Mesothelial cell of epicardium (in vitro differentiated cells): Measurements from ENCODE around the gene REN. TPM values are rescaled to one million over a fixed set of nuclear protein-coding genes. Genes with fewer than 3 reads are reported as not detected.

Experiments used
- DNase-seq, 2 experiments: peaks; one replicate each; pipeline ENCODE4 v3.0.0; 2021; ENCODE audit warnings: low spot score in 2 of 2; ENCODE audit not compliant: unreplicated experiment in 2 of 2
- H3K27ac Mint-ChIP-seq: 2 replicates; pipeline ENCODE4 v1.8.0; 2021; ENCODE audit warnings: mixed read lengths
- H3K27me3 Mint-ChIP-seq: 2 replicates; pipeline ENCODE4 v1.8.0; 2021; ENCODE audit warnings: low read depth, mixed read lengths
- H3K36me3 Mint-ChIP-seq: 2 replicates; pipeline ENCODE4 v1.8.0; 2021; ENCODE audit warnings: mixed read lengths
- H3K4me1 Mint-ChIP-seq: 2 replicates; pipeline ENCODE4 v1.8.0; 2021; ENCODE audit warnings: mixed read lengths
- H3K4me3 Mint-ChIP-seq: 2 replicates; pipeline ENCODE4 v1.8.0; 2021; ENCODE audit warnings: mild to moderate bottlenecking, moderate library complexity, mixed read lengths
- H3K9me3 Mint-ChIP-seq: 2 replicates; pipeline ENCODE4 v1.8.0; 2021; ENCODE audit warnings: mixed read lengths
- total RNA-seq: library from RNA; stranded (reverse); gene quantifications from 3 replicates; pipeline ENCODE4 v1.2.1, GENCODE V29; 2021
- TF ChIP-seq, protein P1 (sequence below): fragments of 200-600 bp; sonication (generic); IDR thresholded peaks from one replicate; pipeline ENCODE4 v1.5.0; 2021; ENCODE audit warnings: antibody characterized with exemption; ENCODE audit not compliant: unreplicated experiment

REN gene
- total RNA-seq, 1 donor from 2014 or later: not detected

DNA sequence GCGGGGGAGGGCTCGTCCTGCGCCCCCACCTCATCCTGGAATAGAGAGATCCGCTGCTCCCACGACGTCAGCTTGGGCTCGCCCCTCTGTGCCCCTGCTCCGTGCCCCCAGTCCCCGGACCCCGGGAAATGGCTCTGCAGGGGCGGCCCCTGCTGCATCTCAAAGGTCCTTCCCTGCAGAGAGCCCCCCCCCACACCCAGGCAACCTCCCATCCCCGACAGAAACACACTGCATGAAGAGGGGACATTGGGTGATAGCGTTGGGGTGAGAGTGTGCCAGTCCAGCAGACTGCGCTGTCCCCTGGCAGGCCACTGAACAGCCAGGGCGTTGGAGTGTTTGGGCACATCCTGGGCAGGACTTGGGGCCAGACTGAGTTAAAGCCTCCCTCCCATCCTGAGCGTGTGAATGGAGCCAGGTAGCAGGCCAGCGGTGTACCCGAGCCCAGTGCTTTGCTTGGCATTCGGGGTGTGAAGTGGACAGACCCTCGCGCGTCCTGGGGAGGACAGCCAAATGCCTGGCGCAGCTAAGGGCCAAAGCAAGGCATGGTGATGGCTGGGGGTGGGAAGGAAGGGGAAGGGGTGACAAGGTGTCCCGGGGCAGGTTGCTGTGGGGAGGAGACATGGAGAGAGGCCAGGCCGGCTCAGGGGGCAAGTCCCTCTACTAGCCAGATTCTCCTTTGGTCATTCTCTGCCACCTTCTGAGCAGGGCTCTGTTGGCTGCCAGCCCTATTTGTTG is 13.7 kb downstream of the REN start:
- peak overlapping the region; percentile 69 for H3K4me3 Mint-ChIP-seq
- H3K9me3 Mint-ChIP-seq: no peaks in the 10 kb centered on the region
- no peak for DNase-seq

DNA sequence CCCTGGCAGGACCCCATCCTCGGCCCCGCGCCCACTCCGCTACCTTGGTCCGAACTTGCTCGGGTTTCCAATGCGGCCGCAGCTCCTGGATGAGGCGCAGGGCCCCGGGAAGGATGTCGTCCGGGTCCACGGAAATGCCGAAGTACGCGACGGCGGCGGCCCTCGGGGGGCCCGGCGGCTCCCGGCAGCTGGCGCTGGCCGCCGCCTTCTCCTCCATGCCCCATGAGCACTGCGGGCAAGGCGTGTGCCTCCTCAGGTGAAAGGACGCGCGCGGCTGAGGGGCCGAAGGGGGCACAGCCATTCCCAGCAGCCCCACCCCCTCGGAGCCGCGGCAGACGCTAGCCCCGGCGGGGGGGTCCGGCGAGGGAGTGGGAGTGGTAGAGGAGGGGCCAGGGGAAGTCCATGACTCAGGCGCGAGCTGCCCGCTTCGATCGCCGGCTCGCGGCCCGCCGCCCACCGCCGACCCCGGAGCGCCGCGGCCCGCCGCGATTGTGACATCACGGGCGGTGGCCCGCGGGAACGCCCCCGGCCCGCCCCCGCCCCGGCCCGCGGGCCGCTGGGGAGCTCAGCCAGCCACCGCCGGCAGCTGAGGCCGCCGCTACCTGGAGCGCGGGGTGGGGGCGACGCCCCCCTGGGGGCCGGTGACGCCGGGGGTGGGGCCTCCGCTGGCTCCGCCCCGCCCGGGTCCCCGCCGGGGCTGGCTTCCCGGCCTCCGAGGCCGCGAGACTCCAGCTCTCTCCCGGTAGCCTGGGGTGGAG is 14.4 kb downstream of the REN start, which contains the start of gene ETNK2:
Gene ETNK2, minus strand, starts transcription at position 493 of the 758 bp plus-strand sequence. Its CDS starts 192 bp downstream, at position 301.
- Mint-ChIP-seq H3K4me1 (peaks cover 4% of the 10 kb centered on the region), H3K27ac (no peak within 1 kb of the TSS), H3K27me3 (peaks cover 4% of the 10 kb centered on the region), H3K36me3 (no peaks in the 10 kb centered on the region), H3K4me3 (peak within 1 kb of the TSS; percentile 69), H3K9me3 (no peaks in the 10 kb centered on the region)
- peak; percentile 50 to 76 for DNase-seq
- TF ChIP-seq, protein P1, sequence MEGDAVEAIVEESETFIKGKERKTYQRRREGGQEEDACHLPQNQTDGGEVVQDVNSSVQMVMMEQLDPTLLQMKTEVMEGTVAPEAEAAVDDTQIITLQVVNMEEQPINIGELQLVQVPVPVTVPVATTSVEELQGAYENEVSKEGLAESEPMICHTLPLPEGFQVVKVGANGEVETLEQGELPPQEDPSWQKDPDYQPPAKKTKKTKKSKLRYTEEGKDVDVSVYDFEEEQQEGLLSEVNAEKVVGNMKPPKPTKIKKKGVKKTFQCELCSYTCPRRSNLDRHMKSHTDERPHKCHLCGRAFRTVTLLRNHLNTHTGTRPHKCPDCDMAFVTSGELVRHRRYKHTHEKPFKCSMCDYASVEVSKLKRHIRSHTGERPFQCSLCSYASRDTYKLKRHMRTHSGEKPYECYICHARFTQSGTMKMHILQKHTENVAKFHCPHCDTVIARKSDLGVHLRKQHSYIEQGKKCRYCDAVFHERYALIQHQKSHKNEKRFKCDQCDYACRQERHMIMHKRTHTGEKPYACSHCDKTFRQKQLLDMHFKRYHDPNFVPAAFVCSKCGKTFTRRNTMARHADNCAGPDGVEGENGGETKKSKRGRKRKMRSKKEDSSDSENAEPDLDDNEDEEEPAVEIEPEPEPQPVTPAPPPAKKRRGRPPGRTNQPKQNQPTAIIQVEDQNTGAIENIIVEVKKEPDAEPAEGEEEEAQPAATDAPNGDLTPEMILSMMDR: no peak

More for the DNA sequence above, 13.7 kb downstream of the REN start:
- H3K4me1 Mint-ChIP-seq: peaks cover 4% of the 10 kb centered on the region
- H3K27me3 Mint-ChIP-seq: peaks cover 9% of the 10 kb centered on the region
- TF ChIP-seq, protein P1: no peak
- H3K27ac Mint-ChIP-seq: no peak overlapping the region
- H3K36me3 Mint-ChIP-seq: no peaks in the 10 kb centered on the region

DNA sequence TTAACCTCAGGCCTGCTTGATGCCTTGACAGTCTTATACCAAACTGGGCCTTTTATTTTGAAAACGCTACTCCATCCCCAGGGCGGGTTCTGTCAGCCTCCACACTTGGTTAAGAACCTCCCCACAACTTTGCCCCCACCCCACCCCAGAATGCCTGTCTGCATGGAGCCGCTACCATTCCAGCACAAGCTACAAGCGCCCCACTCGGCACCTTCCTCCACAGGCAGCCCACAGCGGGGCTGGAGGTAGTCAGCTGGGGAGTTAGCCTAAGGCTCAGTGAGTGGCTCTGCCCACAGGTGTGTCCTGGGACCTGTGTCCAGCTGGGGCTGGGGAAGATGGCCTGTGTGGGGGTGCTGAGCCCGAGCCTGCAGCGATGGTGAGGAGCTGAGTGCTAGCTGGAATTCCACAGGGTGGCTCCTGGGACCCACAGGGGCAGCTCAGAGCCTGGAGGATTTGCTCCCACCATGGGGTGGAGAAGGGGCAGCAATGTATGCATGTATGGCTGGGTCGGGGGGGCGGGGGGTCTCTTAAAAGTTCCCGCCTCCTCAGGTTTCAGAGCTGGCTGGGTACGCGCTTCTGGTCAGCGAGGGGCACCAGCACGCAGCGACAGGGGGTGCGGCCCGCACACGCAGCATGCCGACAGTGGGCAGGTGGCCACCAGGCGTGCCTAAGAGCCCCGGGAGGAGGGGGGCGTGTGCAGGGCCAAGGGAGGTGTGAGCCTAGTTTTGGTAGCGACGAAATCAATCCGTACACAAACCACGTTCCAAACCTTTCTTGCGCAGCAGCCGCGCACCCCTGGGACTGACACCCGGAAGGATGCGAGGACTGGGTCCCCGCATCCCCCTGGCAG is 15.2 kb downstream of the REN start:
- Mint-ChIP-seq H3K4me3 (peak overlapping the region; percentile 67), H3K27me3 (no peaks in the 10 kb centered on the region), H3K36me3 (no peaks in the 10 kb centered on the region), H3K4me1 (peaks cover 4% of the 10 kb centered on the region), H3K9me3 (no peaks in the 10 kb centered on the region), H3K27ac (no peak overlapping the region)
- TF ChIP-seq, protein P1: no peak
- DNase-seq: no peak

DNA sequence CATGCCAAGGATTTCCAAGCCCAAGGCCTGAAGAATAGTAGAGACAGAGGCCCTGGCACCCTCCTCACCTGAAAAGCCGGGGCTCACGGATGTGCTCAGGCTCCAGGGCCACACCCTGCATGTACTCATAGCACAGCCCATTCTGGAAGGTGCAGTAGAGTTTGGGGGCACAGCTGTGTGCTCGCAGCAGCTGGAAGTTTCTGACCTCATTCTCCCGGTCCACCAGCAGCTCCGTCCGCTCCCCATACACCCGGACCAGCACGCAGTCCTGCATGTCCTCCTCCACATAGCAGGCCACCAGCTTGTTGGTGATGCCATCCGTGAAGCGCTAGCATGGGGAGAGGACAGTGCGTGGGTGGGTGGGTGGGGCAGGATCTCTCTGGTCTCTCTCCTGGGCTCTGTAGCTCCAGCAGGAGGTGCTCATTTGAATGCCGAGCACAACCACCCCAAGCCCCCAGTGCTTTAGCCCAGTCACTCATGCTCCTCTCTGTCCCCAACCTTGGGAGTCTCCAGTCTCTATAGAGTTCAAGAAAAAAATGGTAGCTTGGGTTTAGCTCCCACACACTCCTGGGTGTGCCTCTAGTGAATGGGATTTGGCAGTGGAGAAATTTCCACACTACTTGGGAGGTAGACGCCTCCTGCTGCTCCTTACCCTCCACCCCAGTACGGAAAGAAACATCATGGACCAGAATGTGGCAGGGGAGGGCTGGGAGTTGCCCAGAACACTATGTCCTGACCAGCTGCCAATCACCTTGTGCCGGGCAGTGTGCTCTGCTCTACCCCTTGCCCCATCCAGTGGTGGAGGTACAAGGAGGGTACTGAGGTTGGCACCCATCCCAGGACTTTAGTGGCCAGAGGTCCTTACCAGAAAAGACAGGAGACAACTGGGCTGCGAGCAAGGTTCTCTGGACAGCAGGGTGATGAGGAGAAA is 16.2 kb downstream of the REN start:
- Mint-ChIP-seq H3K4me3 (peak overlapping the region; percentile 67), H3K36me3 (peaks cover 5% of the 10 kb centered on the region), H3K9me3 (no peaks in the 10 kb centered on the region), H3K4me1 (peaks cover 4% of the 10 kb centered on the region), H3K27me3 (no peaks in the 10 kb centered on the region), H3K27ac (no peak overlapping the region)
- no peak for DNase-seq
- TF ChIP-seq, protein P1: no peak

DNA sequence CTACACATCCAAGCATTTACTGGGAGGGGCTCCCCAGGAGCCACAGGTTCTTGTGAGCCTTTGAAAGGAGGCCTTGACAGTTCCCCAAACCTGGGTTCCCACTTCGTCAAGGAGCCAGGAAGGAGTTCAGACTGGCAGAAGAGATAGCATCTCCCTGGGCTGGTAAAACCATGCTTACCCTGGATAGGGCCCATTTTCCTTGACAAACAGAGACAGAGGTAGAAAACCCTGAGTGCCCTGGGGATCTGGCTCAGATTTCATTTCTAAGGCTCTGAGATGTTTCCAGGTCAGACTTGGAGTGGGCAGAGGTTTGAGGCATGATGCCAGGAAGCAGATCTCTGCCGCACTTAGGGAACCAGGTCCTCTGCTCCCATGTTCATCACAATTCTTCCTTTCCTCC is 17.0 kb downstream of the REN start:
- Mint-ChIP-seq H3K27ac (no peak overlapping the region), H3K36me3 (peaks cover 5% of the 10 kb centered on the region), H3K9me3 (no peaks in the 10 kb centered on the region), H3K4me1 (peaks cover 4% of the 10 kb centered on the region), H3K4me3 (no peak overlapping the region), H3K27me3 (no peaks in the 10 kb centered on the region)
- TF ChIP-seq, protein P1: no peak
- no peak for DNase-seq
